ENCODE measurements around the gene TFDP3.

DNA sequence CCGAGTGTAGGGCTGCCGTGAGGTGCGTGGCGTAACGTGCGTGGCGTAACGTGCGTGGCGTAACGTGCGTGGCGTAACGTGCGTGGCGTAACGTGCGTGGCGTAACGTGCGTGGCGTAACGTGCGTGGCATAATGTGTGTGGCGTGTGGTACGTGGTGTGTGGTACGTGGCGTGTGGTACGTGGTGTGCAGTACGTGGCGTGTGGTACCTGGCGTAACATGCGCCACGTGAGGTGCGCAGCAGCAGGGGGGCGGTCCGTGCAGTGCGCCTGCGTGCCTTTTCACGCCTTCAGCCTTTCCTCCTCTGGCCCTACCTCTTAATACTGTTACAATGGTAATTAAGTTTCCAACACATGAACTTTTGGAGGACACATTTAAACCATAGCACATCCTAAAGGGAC, at the start of gene TFDP3:
- no peak for TF ChIP-seq POLR2A (IDR thresholded peaks at IDR 0.05)
- TF ChIP-seq, protein P1, sequence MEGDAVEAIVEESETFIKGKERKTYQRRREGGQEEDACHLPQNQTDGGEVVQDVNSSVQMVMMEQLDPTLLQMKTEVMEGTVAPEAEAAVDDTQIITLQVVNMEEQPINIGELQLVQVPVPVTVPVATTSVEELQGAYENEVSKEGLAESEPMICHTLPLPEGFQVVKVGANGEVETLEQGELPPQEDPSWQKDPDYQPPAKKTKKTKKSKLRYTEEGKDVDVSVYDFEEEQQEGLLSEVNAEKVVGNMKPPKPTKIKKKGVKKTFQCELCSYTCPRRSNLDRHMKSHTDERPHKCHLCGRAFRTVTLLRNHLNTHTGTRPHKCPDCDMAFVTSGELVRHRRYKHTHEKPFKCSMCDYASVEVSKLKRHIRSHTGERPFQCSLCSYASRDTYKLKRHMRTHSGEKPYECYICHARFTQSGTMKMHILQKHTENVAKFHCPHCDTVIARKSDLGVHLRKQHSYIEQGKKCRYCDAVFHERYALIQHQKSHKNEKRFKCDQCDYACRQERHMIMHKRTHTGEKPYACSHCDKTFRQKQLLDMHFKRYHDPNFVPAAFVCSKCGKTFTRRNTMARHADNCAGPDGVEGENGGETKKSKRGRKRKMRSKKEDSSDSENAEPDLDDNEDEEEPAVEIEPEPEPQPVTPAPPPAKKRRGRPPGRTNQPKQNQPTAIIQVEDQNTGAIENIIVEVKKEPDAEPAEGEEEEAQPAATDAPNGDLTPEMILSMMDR (IDR thresholded peaks at IDR 0.05 in 4 of 5, conservative IDR thresholded peaks at IDR 0.05 in 1 of 5) = no peak
